Testis (tissue), 3 donors: ENCODE measurements around the gene PHLDA2. TPM values are rescaled to one million over a fixed set of nuclear protein-coding genes. Genes with fewer than 3 reads are reported as not detected.

Experiments
- DNase-seq: peaks from one replicate; pipeline ENCODE4 v3.0.0-alpha.2; 2019
- H3K27ac ChIP-seq, 2 donors: fragments of 200-600 bp; sonication (generic); one replicate each; pipeline ENCODE4 v1.5.1; 2019
- H3K27me3 ChIP-seq: fragments of 200-600 bp; sonication (generic); one replicate; pipeline ENCODE4 v1.5.1; 2019
- H3K36me3 ChIP-seq: fragments of 200-600 bp; sonication (generic); one replicate; pipeline ENCODE4 v1.5.1; 2017; ENCODE audit warnings: low read depth; ENCODE audit errors: missing control alignments
- H3K4me1 ChIP-seq: fragments of 200-600 bp; sonication (generic); one replicate; pipeline ENCODE4 v1.5.1; 2019
- H3K4me3 ChIP-seq, 2 donors: fragments of 200-600 bp; sonication (generic); one replicate each; pipeline ENCODE4 v1.5.1; 2017 to 2019
- H3K9me3 ChIP-seq: fragments of 200-600 bp; sonication (generic); one replicate; pipeline ENCODE4 v1.5.1; 2017
- CTCF ChIP-seq, 3 experiments: fragments of 450-650 bp in 2 of 3; fragments of 200-600 bp in 1 of 3; sonication (generic) in 1 of 3; IDR thresholded peaks; one replicate each; pipeline ENCODE4 v1.5.1; 2016 to 2019; ENCODE audit warnings: antibody characterized with exemption in 3 of 3, mild to moderate bottlenecking in 2 of 3, moderate library complexity in 1 of 3
- POLR2A ChIP-seq: fragments of 450-650 bp; IDR thresholded peaks from one replicate; pipeline ENCODE4 v1.6.1; 2017; ENCODE audit warnings: antibody characterized with exemption, mild to moderate bottlenecking, moderate library complexity
- WGBS, 2 donors: methylation state at CpG; one replicate each; pipeline ENCODE4 v1.1.5; 2018; 5-methylcytosine and 5-hydroxymethylcytosine counted together
- intact Hi-C: fragments of 100-400 bp; cut with DNase I; formaldehyde crosslinking; loops from one replicate; pipeline ENCODE4 v1.15.1; 2023; ENCODE audit warnings: low total_unique reads
- polyA plus RNA-seq: library from polyadenylated mRNA; stranded (reverse); fragments of 350-450 nt; fragmentation: Illumina TruSeq; extraction: RNeasy Lipid Tissue Mini Kit (QIAGEN cat#74804); gene quantifications from one replicate; pipeline ENCODE4 v1.2.3, GENCODE V29; 2014; ENCODE audit warnings: low read depth, low replicate concordance; ENCODE audit not compliant: insufficient read depth
- total RNA-seq, 2 donors: library from RNA; depleted of rRNA; stranded (reverse); fragments of >200 nt; gene quantifications; one replicate each; pipeline ENCODE4 v1.2.3, GENCODE V29; 2016

The PHLDA2 gene
- total and polyA plus RNA-seq, 3 donors from 2014 or later, result 0.62 to 4.0 (median 2.2) TPM

DNA sequence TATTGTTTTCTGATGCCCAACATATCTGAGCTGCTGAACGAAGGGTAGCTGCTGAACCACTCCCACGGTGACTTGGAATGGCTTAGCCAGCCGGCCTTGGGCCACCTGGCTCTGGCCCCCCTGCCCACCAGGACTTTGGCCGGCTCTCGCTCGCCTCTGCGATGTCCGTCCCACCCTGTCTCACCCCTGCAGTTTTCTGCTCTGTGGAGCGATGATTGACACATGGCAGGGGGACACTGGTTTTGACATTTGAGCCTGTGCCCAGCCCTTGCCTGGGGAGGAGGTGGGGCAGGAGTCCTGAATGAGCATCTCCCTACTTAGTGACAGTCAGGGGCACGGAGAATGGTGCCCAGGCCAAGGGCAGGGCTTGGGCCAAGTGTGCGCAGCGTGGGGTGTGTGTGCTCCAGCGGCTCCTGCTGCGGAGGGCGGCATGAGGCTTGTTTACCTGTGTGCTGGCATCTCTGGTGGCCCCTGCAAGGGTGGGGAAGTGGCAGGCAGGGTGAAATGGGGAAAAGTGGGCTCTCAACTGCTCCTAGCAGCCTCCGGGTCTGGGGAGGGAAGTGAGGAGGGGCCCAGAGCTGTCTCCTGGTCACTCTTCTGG, 27.9 kb downstream of the PHLDA2 start:
- no peak for DNase-seq
- peak overlapping the region; percentile 49 to 77 for H3K4me3 ChIP-seq
- peaks cover 16% of the 10 kb centered on the region for H3K4me1 ChIP-seq
- intact Hi-C loops, result no loop called here
- peak overlapping the region; percentile 42 to 68 for H3K27ac ChIP-seq
- TF ChIP-seq POLR2A (no peak), CTCF (IDR thresholded peaks at IDR 0.05) (no peak)
- H3K9me3 ChIP-seq, result no peaks in the 10 kb centered on the region
- WGBS, 2 donors, result 67 to 75% methylated on average over 14 to 16 of the region's 16 CpGs
- H3K36me3 ChIP-seq, result no peaks in the 10 kb centered on the region
- no peaks in the 10 kb centered on the region for H3K27me3 ChIP-seq

GRCh38 chr11:2899080-2899783, 30.0 kb downstream of the PHLDA2 start:
- DNase-seq, result no peak
- intact Hi-C loops, result loop anchor here (10.0 kb wide), 1 partner anchor 474 kb away; no protein-coding TSS in a partner anchor
- no peaks in the 10 kb centered on the region for H3K27me3 ChIP-seq
- peaks cover 16% of the 10 kb centered on the region for H3K4me1 ChIP-seq
- no peaks in the 10 kb centered on the region for H3K36me3 ChIP-seq
- peak overlapping the region; percentile 44 to 53 for H3K27ac ChIP-seq
- TF ChIP-seq POLR2A (no peak), CTCF (IDR thresholded peaks at IDR 0.05) (no peak)
- 77 to 88% methylated on average over 13 of the region's 13 CpGs for WGBS, 2 donors
- no peaks in the 10 kb centered on the region for H3K9me3 ChIP-seq
- no peak overlapping the region for H3K4me3 ChIP-seq

DNA sequence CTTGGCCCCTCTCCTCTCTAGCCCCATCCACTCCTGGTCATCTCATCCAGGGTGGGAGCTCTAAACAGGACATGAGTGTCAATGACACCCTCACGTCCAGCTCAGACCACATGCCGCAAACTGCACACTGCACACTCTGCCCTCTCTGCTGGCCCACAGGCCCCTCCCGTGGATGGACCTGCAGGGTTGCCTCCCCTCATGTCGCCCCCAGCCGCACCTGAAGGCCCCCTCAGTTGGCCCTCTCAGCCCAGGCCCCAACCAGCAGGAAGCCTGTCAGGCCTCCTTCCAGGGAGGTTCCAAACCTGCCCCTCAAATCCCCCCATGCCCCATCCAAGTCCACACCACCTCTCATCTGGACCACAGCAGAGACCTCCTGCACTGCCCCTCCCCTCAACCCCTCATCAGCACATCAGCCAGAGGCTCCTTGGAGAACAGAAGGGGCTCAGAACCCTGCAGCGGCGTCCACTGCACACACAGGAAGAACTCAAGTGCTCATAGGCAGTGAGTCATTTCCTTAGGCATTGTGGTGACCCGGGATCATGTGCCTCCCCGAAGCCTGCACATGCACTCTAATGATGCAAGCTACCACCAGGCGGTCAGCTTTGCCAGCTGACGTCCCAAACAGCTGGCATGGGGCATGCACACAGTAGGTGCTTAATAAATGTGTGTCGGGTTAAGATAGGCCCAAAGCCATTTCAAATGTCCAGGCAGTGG, 30.7 kb downstream of the PHLDA2 start:
- intact Hi-C loops, result loop anchor here (10.0 kb wide), 1 partner anchor 474 kb away; no protein-coding TSS in a partner anchor

GRCh38 chr11:2897048-2897447, 32.2 kb downstream of the PHLDA2 start:
- Histone ChIP-seq H3K9me3 (no peaks in the 10 kb centered on the region), H3K27ac (no peak overlapping the region), H3K36me3 (no peaks in the 10 kb centered on the region), H3K27me3 (no peaks in the 10 kb centered on the region), H3K4me3 (no peak overlapping the region), H3K4me1 (peaks cover 11% of the 10 kb centered on the region)
- intact Hi-C loops, result loop anchor here (10.0 kb wide), 1 partner anchor 472 kb away; no protein-coding TSS in a partner anchor
- no peak for DNase-seq
- 96% methylated on average over 6 of the region's 6 CpGs; no CpG with 5 or more reads in 1 of the 2 donors for WGBS, 2 donors
- TF ChIP-seq POLR2A (no peak), CTCF (IDR thresholded peaks at IDR 0.05) (no peak)

More for the DNA sequence above, 30.7 kb downstream of the PHLDA2 start:
- Histone ChIP-seq H3K9me3 (no peaks in the 10 kb centered on the region), H3K27me3 (no peaks in the 10 kb centered on the region), H3K27ac (peak overlapping the region in 1 of 2 donors; percentile 44), H3K4me1 (peaks cover 16% of the 10 kb centered on the region), H3K36me3 (no peaks in the 10 kb centered on the region), H3K4me3 (no peak overlapping the region)
- DNase-seq, result peak; percentile 47
- 60 to 77% methylated on average over 10 to 12 of the region's 12 CpGs for WGBS, 2 donors
- TF ChIP-seq CTCF (IDR thresholded peaks at IDR 0.05) (no peak), POLR2A (no peak)
